Superior temporal gyrus (tissue), 1 donor: ENCODE results near the gene PRCP.
A peak's percentile ranks its signal among the peaks of the same experiment; 100 is the strongest.
"Not testable (repeated sequence)": the region's sequence is repeated elsewhere in the genome, so short reads cannot be mapped to it uniquely, and the experiment has no call there.

Experiments
- DNase-seq: peaks from one replicate; pipeline ENCODE4 v3.0.0-alpha.2; 2016; ENCODE audit errors: extremely low spot score

The PRCP gene

GRCh38 chr11:82872377-82873150 is 27.7 kb downstream of the PRCP start:
- no peak for DNase-seq

GRCh38 chr11:82871646-82872045 is 28.6 kb downstream of the PRCP start:
- DNase-seq = no peak

DNA sequence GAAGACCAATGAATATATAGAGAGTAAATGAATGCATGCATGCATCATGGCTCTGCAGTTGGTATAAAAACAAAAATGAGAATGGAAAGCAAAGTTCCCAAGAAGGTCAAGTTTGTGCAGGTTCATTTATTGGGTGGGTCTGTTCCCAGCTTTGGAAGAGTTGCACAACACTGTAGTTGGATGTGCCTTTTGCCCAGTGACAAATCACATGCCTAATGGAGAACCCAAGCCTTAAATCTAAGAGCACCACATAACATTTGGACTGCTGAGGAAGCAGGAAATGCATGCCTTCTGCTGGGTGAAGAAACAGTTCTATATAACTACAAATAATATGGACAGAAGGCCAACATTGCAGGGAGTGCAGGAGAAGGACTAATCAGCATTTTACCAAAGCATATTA is 30.6 kb downstream of the PRCP start:
- DNase-seq = no peak

DNA sequence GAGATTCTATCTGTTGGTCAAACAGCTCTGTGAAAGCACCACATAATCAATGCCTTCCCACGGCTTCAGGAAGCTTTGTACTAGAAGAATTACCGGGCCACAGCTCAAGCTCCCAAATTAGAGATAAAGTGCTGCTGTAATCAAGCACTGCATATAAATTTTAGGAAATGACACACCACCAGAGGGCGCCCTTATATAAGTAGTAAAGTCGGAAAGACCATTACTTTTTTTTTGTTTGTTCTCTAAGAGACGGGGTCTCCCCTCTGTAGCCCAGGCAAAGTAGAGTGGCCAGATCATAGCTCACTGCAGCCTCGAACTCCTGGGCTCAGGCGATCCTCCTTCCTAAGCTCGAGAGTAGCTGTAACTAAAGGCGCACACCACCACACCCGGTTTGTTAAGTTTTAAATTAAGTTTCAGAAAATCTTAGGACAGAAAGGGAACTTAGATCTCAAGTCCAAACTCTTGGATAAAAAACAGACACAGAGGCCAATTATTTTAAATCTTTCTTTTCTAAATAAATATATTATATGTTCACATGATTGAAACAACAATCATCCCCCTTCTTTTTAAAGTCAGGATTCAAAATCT is 32.6 kb downstream of the PRCP start:
- DNase-seq = peak; percentile 95

DNA sequence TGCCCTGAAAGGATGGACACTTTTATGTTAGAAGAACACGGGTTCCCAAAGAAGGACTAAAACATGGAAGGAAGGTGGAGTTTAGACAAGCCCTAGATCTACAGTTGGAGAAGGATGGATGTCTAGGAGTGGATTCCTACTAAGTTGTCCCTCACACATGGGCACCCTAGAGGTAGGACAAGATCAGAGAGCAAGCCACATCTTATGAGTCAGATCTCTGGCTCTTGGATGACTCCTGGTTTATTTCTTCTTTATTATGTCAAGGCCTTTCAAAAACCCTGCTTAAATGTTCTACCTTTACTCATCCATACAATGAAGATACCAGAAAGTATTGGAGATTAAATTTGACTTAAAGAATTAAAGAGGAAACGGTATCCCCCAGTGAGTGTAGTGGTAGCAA is 34.4 kb downstream of the PRCP start:
- DNase-seq = peak; percentile 9

- peak; percentile 92 for DNase-seq
Measured at GRCh38 chr11:82864268-82864667, 36.0 kb downstream of the PRCP start.

DNA sequence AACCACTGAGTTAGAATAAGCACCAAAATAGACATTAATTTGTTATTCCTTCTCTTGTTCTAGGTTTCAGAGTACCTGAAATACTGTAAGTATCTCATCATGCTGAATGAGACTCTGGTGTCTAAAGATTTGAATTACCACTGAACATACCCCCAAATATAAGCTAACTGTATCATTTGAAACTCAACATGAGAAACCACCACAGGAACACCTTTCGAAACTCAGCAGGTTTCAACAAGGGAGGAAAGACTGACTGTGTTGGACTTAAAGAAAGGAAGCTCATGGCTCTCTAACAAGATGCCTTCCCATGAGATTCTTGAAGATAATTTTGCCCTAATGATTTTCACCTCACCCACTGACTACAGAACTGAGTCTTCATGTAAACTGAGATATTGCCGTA is 37.0 kb downstream of the PRCP start:
- DNase-seq = no peak

DNA sequence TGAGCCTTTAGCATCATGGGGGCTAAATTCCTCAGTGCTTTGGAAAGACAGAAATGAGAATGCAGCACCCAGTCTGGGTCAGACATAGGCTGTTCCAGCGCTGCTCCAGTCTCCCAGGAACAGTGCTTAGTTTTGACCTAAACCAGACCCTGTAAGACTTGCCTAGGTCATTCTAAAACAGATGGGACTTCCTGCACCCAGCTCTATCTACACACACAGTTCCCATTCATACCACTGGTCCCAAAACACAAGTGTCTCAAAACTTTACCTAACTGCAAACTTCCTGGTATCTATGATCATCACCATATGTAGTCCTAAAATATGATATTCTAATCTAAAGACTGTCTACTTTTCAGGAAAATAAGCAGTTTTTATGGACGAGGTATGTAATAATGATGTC is 37.9 kb downstream of the PRCP start:
- no peak for DNase-seq

DNA sequence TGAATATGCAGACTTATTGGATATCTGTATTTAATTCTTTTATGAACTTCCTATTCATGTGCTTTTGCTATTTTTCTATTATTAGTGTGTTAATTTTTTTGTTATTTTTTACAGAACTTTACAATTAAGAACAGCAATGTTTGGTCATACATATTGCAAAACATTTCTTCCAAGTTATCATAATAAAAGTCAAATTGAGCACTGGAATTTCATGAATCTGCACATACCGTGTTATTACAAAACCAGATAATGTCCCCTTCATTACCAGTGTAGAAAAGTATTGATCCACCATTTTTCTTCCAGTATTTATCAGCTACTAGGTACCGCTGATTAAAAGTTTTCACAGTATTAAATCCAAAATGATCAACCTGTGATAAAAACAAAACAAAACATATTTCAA is 40.5 kb downstream of the PRCP start:
- DNase-seq = no peak

- peak; percentile 76 for DNase-seq
Measured at GRCh38 chr11:82858556-82859091, 41.6 kb downstream of the PRCP start.

DNA sequence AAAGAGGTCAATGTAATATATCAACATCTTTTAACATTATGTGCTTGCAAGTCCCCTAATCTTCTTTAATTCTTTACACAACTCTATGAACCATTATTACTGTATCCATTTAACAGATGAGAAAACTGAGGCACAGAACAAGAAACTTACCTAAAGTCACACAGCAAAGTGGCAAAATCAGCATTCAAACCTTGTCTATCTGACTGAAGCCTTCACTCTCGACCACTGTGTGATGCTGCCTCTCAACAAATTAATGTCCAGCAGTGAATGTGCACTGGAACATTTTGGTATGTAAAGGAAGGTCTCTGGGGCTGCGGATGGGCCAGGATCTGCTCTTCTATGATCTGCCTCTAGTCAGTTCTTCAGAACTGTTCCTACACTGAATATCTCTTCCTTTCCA is 42.1 kb downstream of the PRCP start:
- DNase-seq = no peak

DNA sequence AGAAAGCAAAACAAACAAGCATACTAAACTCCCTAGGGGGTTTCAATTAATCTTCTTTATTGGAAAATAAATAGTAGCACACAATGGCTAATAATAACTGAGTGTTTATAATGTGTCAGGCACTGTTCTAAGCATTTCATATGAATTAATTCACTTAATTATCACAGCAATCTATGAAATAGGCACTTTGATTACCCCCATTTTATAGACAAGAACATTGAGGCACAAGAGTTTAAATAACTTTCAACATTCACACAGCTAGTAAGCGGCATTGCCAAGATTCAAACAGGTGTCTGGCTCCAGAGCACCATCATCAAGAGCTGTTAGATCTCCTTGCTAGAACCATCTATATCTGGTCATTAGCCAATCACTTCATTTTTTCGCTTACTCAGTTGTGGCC is 43.1 kb downstream of the PRCP start:
- no peak for DNase-seq

GRCh38 chr11:82855616-82856015 is 44.6 kb downstream of the PRCP start:
- no peak for DNase-seq

- not testable (repeated sequence) for DNase-seq
Measured at GRCh38 chr11:82854916-82855315, 45.3 kb downstream of the PRCP start.

DNA sequence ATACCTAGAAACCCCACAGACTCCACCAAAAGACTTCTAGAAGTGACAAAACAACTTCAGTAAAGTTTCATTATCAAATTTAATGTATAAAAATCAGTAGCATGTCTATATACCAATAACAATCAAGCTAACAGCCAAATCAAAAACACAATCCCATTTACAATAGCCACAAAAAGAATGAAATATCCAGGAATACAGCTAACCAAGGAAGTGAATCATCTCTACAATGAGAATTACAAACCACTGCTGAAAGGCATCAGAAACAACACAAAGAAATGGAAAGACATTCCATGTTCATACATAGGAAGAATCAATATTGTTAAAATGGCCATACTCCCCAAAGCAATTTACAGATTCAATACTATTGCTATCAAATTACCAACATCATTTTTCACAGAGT is 46.0 kb downstream of the PRCP start:
- DNase-seq = no peak

DNA sequence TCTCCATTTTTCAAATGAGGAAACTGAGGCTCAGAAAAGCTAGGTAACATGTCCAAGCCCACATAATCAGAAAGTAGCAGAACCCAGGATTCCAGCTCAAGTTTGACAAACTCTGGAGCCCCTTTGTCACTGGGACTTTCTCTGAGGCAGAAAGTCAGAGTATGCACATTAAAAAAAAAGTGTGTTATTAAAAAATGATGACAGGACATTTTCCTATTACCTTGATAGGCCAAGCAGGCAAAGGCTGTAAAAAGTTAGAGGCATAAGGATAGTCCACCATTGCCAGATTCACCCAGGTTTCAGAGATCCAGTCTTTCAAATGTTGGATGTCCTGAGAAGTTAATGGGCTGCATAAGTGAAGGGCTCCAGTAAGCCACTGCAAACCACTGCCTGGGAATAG is 51.4 kb downstream of the PRCP start:
- DNase-seq = no peak

DNA sequence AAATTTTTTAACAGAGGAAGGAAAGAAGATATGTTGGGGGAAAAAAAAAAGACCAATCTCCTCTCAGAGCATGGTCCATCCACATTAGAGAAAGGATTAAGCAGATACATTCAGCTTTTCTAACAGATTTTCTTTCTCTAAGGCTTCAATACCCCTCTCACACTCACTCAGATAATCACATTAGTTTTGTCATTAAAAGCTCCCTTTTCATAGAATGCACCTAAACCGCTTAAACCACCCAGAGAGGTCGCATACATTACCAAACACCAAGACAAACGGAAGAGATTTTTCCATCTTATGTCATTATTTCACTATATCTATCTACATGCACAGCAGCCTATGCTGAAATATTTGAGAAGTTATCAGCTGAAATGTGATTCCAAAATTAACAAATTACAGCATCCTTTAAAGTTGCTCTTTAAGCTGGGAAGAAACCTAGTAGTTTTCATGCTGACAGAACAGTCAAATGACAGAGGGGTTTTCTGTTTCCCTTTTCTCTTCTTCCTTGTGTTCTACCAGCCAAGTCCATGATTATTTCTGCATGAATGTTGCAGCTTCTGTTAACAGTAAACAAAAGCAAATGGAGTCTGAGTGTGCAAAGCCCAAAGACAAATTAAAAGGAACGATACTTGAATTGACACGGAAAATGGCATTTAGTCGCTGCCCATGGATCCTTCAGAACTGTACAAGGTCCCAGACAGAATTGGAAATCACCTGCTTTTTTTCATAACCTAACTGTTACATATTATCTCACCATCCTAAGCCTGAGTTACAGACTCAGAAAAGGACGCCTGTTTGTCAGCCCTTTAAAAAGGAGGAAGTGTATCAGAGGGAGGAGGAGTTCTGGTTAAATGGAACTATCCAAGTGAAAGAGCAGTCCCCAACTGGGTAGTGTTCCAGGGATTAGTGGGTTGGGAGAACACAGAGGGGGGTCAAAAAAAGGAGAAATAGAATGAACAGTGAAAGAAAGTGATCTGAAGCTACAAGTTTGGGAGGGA is 54.6 kb downstream of the PRCP start:
- peak; percentile 74 for DNase-seq

DNA sequence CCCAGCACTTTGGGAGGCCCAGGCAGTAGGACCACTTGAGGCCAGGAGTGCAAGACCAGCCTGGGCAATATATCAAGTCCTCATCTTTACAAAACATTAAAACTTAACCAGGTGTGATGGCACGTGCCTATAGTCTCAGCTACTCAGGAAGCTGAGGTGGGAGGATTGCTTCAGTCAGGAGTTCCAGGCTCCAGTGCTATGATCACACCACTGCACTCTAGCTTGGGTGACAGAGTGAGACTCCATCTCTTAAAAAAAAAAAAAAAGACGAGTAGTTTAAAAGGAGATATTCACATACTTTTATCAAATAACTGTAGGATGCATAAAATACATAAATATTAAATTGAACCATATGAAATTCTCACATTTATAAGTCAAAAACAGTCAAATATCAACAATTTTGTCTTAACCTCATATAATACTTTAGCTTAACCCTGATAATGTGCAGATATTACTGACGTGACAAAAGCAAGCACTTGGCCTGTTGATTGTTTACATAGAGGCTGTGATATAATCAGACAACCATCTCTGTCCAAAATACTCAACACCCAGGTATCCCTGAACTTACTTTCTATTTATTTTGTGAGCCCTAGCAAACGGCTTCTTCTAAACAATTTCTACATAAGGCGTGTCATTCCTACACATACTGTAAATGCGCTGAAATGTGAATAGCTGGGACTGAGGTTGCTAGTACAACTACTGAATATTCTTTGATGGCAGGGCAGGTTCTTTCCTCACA is 57.0 kb downstream of the PRCP start:
- DNase-seq = no peak

DNA sequence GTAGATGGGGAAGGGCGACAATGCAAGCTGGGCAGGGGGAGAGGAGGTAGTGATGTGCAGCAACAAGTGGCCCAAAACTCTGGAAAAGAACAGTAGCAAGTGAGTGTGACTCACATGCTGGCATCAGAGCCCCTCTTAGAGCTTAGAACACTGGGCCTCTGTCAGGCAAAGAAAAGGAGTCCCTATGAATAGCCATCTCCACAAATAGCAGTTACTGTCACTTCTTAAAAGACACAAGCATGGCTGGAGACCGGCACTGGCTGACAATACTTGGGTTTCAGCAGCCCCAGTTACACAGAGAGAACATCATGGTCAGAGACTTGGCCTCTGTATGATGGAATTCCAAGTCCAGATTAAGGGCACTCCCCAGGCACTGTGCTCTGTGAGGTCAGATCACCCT is 58.2 kb downstream of the PRCP start:
- DNase-seq = peak; percentile 90

DNA sequence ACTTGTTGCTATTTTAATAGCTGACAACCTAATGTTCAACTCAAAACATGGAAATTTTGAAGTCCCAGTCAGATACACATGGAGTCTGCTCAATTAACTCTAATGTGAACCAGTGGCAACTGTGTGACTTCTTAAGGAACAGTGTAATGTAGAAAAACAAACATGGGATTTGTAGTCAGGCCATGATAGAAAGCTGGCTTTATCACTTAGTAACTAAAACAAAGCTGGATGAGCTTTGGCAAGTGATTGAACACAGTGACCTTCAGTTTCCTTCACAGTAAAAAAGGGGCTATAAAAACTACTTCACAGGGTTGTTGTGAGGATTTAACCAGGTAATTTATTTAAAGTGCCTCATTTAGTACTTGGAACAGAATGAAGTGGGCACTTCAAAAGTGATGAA is 62.6 kb downstream of the PRCP start:
- DNase-seq = no peak

- DNase-seq = no peak
Measured at GRCh38 chr11:82832983-82833382, 67.2 kb downstream of the PRCP start.

- DNase-seq = no peak
Measured at GRCh38 chr11:82831364-82831763, 68.9 kb downstream of the PRCP start.
